Activated CD8-positive, alpha-beta T cell treated with anti-CD3 and anti-CD28 coated beads for 36 hours (primary cell): ENCODE results near the gene ZNF496. TPM values are rescaled to one million over a fixed set of nuclear protein-coding genes. Genes with fewer than 3 reads are reported as not detected.

ENCODE experiments used
- ATAC-seq: fragments of 200-7000 bp; cut with Tn5 transposase; one replicate; pipeline ENCODE4 v1.10.0; 2021; ENCODE audit warnings: mild to moderate bottlenecking, moderate library complexity
- CTCF ChIA-PET: fragments of 350-600 bp; sonication (Branson Sonifier 250); formaldehyde crosslinking; loops from one replicate; lab custom pipeline; 2021; ENCODE audit warnings: antibody characterized with exemption; lab: Charles Lee
- POLR2A ChIA-PET: fragments of 350-600 bp; sonication (Branson Sonifier 250); formaldehyde crosslinking; loops from one replicate; lab custom pipeline; 2021; ENCODE audit warnings: antibody characterized with exemption; lab: Charles Lee
- DNase-seq: peaks from one replicate; pipeline ENCODE4 v3.0.0-alpha.2; 2020
- H3K27ac Mint-ChIP-seq: one replicate; pipeline ENCODE4 v1.8.0; 2021; ENCODE audit warnings: mild to moderate bottlenecking, mixed read lengths
- H3K27me3 Mint-ChIP-seq: one replicate; pipeline ENCODE4 v1.8.0; 2021; ENCODE audit warnings: mixed read lengths
- H3K36me3 Mint-ChIP-seq: one replicate; pipeline ENCODE4 v1.8.0; 2021; ENCODE audit warnings: low read depth, mixed read lengths
- H3K4me1 Mint-ChIP-seq: one replicate; pipeline ENCODE4 v1.8.0; 2021; ENCODE audit warnings: low read depth, mixed read lengths
- H3K4me3 Mint-ChIP-seq: one replicate; pipeline ENCODE4 v1.8.0; 2021; ENCODE audit warnings: mild to moderate bottlenecking, moderate library complexity, mixed read lengths
- H3K9me3 Mint-ChIP-seq: one replicate; pipeline ENCODE4 v1.8.0; 2021; ENCODE audit warnings: mixed read lengths
- intact Hi-C: fragments of 100-400 bp; cut with micrococcal nuclease; formaldehyde crosslinking; loops from one replicate; pipeline ENCODE4 v1.10.0; 2022
- total RNA-seq, 2 experiments: library from RNA; stranded (reverse); gene quantifications; one replicate each; pipeline ENCODE4 v1.2.3, GENCODE V29; 2021
- TF ChIP-seq, protein P1 (sequence below): fragments of 200-600 bp; IDR thresholded peaks from one replicate; pipeline ENCODE4 v1.8.0; 2022; ENCODE audit warnings: antibody characterized with exemption, mild to moderate bottlenecking

ZNF496 gene
- total RNA-seq, 2 experiments from 2014 or later, result 27.5 to 28.0 TPM

DNA sequence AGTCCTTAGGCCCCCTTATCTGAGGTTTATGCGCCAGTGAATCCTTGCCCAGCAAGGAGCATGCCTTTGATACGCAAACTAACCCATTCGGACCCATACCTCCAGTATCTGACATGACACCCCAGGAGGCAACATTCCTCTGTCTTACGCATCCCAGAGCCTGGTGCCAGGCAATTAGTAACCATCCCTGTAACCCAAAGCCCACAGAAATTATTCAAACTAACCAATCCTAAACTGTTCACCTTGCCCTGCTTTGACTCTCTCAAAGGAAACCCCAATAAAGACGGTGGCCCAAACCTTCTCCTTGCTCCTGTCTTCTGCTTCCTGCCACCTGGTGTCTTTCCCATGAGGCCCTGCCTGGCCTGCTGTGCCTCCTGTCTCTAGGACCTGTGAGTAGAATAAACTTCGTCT lies 36.4 kb downstream of the ZNF496 start:
- Mint-ChIP-seq H3K36me3 (peaks cover 12% of the 10 kb centered on the region), H3K4me3 (no peak overlapping the region), H3K27me3 (no peaks in the 10 kb centered on the region), H3K27ac (no peak overlapping the region), H3K4me1 (peaks cover 22% of the 10 kb centered on the region), H3K9me3 (no peaks in the 10 kb centered on the region)
- POLR2A ChIA-PET, result no interaction called here
- intact Hi-C loops, result no loop called here
- CTCF ChIA-PET, result no interaction called here
- DNase-seq (no peak), ATAC-seq (no peak)
- TF ChIP-seq, protein P1, sequence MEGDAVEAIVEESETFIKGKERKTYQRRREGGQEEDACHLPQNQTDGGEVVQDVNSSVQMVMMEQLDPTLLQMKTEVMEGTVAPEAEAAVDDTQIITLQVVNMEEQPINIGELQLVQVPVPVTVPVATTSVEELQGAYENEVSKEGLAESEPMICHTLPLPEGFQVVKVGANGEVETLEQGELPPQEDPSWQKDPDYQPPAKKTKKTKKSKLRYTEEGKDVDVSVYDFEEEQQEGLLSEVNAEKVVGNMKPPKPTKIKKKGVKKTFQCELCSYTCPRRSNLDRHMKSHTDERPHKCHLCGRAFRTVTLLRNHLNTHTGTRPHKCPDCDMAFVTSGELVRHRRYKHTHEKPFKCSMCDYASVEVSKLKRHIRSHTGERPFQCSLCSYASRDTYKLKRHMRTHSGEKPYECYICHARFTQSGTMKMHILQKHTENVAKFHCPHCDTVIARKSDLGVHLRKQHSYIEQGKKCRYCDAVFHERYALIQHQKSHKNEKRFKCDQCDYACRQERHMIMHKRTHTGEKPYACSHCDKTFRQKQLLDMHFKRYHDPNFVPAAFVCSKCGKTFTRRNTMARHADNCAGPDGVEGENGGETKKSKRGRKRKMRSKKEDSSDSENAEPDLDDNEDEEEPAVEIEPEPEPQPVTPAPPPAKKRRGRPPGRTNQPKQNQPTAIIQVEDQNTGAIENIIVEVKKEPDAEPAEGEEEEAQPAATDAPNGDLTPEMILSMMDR, result no peak

DNA sequence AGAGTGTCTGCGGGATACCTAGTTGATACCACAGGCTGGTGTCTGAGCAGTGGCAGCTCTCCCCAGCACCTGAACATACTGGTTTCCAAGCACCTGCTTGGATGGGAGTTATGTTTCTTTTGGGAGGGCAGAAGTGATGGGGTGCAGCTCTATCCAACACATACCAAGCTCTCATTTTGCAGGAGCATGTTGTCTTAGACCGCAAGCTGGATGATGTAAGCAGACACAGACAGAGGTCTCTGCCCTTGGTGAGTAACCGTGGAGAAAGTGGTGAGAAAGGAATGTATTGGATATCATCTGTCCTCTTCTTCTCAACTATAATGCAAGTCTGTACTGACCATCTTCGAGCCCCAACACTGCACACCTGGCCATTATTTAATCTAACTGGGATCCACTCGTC lies 37.4 kb downstream of the ZNF496 start:
- TF ChIP-seq, protein P1, result no peak
- no peak for ATAC-seq
- Mint-ChIP-seq H3K27me3 (no peaks in the 10 kb centered on the region), H3K36me3 (peaks cover 5% of the 10 kb centered on the region), H3K9me3 (no peaks in the 10 kb centered on the region), H3K27ac (no peak overlapping the region), H3K4me1 (peaks cover 22% of the 10 kb centered on the region), H3K4me3 (no peak overlapping the region)
- ChIA-PET CTCF (interaction anchor here (0.9 kb wide), 1 partner anchor 23 kb away, joined by 3 read pairs; no protein-coding TSS in a partner anchor), POLR2A (no interaction called here)
- no peak for DNase-seq
- intact Hi-C loops, result no loop called here

DNA sequence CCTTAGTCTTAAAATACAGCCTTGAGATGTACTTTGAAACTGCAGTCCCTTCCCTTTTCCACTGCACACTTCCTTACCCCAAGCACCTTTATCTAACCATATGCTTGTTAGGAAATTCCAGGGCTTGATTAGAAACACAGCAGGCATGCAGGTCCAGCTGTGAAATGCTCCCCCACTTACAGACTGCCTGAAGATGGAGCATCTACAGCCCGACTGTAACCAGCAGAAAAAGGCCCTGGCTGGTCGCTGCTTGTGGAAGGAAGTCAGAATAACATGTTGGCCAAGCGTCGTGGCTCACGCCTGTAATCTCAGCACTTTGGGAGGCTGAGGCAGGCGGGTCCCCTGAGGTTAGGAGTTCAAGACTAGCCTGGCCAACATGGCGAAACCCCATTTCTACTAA lies 38.6 kb downstream of the ZNF496 start:
- ChIA-PET POLR2A (interaction anchor here (1.1 kb wide), 1 partner anchor 214 kb away, joined by 4 read pairs; the partner anchor contains the start of gene ZNF670), CTCF (no interaction called here)
- no peaks in the 10 kb centered on the region for H3K9me3 Mint-ChIP-seq
- H3K27me3 Mint-ChIP-seq, result no peaks in the 10 kb centered on the region
- peaks cover 14% of the 10 kb centered on the region for H3K4me1 Mint-ChIP-seq
- no peak for DNase-seq
- intact Hi-C loops, result no loop called here
- H3K4me3 Mint-ChIP-seq, result no peak overlapping the region
- H3K27ac Mint-ChIP-seq, result no peak overlapping the region
- TF ChIP-seq, protein P1, result no peak
- H3K36me3 Mint-ChIP-seq, result no peaks in the 10 kb centered on the region
- no peak for ATAC-seq

DNA sequence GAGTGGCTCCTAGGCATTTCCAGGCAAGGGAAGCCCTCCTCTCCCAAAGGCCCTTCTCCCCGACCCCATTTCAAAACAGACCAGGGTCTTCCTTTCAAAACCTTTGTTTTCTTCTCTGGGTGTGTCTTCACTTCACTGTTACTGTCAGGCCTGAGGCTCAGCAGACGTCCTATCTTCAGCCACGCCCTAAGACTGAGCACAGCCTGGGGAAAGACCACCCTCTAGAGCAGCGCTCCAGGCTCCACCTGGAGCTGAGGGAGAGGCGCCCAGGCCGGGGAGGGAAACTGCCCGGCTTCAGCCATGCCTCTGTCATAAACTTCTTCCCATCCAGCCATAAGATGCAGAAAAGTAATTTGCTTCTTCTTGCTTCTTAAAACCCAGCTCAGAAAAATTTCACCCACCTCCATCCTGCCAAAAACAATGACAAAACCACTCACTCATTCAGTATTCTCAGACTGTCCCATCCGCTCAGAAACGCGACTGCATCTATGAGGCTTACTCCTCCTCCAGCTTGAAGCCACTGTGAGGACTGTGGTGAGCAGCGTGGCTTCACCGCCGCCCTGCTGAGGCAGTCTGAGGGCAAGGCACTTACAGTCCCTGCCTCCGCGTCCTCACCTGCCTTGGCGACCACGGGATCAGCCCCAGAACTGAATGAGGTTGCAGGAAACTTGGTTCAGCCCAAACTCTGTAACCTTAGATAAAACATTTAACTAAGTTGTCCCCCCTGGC lies 39.7 kb downstream of the ZNF496 start:
- H3K4me3 Mint-ChIP-seq, result no peak overlapping the region
- intact Hi-C loops, result no loop called here
- H3K27me3 Mint-ChIP-seq, result no peaks in the 10 kb centered on the region
- CTCF ChIA-PET, result no interaction called here
- POLR2A ChIA-PET, result interaction anchor here (1.1 kb wide), 1 partner anchor 213 kb away, joined by 4 read pairs; the partner anchor contains the start of gene ZNF670
- peaks cover 5% of the 10 kb centered on the region for H3K4me1 Mint-ChIP-seq
- H3K9me3 Mint-ChIP-seq, result no peaks in the 10 kb centered on the region
- DNase-seq (peak; percentile 48), ATAC-seq (peak; percentile 78)
- H3K27ac Mint-ChIP-seq, result no peak overlapping the region
- TF ChIP-seq, protein P1, result no peak
- no peaks in the 10 kb centered on the region for H3K36me3 Mint-ChIP-seq

DNA sequence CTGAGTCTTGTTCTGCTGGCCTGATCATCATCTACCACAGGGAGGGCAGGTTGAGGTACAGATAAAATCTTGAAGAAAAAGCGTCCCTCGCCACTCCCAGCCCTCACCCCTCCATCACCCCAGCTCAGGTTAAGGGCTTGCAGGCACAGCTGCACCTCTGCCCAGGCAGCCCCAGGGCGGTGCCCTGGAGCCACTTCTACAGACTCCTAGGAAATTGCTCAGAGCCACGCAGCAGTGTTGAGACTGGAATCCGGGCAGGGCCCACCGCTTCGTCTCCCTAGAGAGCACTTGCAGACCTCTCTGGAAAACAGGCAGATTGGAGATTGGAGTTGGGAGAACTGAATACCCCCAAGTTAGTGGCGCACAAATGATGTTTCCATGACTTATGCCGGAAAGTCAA lies 40.5 kb downstream of the ZNF496 start:
- ChIA-PET CTCF (no interaction called here), POLR2A (no interaction called here)
- Mint-ChIP-seq H3K27me3 (no peaks in the 10 kb centered on the region), H3K4me1 (peaks cover 5% of the 10 kb centered on the region), H3K4me3 (no peak overlapping the region), H3K36me3 (no peaks in the 10 kb centered on the region), H3K9me3 (no peaks in the 10 kb centered on the region), H3K27ac (no peak overlapping the region)
- intact Hi-C loops, result no loop called here
- DNase-seq (no peak), ATAC-seq (no peak)
- TF ChIP-seq, protein P1, result no peak
